GM18870 (cell line): ENCODE measurements around the gene TTC13.

Experiments used
- ATAC-seq: cut with Tn5 transposase; IDR thresholded peaks from one replicate; pipeline ENCODE4 v1.9.1; 2021; ENCODE audit warnings: moderate library complexity; ENCODE audit not compliant: unreplicated experiment

TTC13 gene

GRCh38 chr1:230875370-230875769 lies 103.3 kb downstream of the TTC13 start:
- no peak for ATAC-seq

- no peak for ATAC-seq
These were observed 107.7 kb downstream of the TTC13 start for GRCh38 chr1:230870916-230871315.

DNA sequence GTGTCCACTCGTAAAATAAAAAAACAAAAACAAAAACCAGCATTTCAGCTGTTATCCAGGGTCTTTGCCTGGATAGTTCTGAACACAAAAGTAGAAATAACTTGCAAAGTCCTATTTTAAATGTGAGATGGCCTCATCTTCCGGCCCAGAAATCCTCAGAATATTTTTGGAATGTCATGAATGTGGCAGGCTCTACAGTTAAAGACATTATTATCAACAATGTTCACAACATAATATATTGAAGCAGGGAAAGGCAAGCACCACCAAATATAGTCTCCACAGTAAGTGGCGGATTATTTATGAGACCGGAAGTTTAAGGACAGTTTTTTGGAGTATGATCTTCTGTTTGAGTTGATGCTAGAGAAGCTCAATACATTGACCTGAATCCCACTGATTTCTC lies 109.2 kb downstream of the TTC13 start:
- no peak for ATAC-seq

GRCh38 chr1:230868736-230869385 lies 109.8 kb downstream of the TTC13 start:
- ATAC-seq = no peak

- no peak for ATAC-seq
These were observed 110.5 kb downstream of the TTC13 start, which contains the start of gene C1orf198 for GRCh38 chr1:230867903-230868735. Gene C1orf198 (minus strand): TSS chr1:230868521. CDS start chr1:230868512, 9 bp downstream.

DNA sequence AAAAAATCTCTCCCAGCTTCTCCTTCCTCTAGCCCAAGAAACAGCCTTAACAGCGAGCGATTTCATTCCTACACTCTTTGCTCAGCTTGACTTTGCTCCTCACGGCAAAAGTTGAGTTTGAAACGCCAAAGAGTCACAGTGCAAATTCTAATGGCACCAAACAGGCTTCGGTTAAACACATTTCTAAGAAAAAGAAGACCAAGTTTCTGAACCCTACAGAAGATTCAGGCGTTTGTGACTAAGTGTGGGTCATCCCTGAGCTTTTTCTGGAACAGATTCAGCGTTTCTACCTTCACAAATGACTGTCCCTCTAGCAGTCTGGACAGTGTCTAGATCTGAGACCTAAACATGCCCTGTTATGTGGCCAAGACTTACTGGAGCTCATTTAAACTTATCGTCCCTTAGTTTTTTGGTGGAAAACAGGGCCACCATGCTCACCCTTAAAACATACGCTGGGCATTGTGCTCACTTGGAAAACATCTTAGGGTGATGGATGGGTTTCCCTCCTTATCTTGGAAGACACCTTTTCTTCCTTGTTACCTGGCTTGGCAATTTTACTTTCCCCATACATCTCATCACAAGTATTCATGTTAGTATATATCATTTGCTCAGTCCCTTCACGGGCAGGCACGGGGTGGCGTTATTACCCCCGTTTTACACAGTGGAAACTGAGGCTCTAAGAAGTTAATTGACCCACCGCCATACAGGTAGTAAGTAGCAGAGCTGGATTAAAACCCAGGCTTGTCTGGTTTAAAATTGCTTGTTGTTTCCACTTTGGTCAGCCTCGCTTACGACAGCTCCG lies 111.4 kb downstream of the TTC13 start:
- no peak for ATAC-seq

DNA sequence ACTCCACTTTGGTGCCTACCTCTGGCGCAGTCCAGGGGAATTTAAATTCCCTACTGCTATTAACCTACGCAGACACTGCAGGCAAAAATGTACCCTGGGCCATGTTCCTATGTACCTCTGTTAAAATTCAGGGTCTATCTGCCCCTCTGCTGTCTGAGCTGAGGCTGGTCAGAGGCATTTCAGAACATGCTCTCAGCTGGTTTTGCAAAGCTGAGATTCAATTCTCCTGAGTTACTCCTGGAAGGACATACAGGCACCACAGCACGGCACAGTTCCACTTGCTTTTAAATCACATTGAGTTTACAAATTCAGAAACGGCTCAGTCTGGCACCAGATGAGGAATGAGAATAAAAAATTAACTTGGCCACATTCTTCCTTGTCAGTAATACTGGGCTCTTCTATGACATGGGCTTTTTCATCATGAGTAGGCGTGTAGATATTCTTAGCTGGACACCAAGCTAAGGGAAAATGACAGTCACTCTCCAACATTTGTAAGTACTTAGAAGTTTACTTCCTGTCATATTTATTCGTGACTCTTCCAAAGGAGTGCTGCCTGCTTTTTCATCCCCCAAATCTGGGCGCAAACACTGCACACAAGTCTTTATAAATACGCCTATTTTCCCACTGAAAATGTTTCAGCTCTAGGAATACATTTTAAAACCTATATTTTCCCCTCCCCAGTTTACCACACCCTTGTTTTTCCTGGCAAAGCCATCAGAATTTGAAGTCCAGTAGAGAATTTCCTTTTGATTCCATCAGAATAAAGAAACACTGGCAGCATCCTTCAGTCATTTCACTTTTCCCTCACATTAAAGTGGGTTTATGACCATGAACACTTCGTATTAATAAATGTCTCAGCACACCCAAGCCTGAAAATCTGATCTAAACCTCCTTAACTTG lies 112.2 kb downstream of the TTC13 start:
- ATAC-seq = no peak

DNA sequence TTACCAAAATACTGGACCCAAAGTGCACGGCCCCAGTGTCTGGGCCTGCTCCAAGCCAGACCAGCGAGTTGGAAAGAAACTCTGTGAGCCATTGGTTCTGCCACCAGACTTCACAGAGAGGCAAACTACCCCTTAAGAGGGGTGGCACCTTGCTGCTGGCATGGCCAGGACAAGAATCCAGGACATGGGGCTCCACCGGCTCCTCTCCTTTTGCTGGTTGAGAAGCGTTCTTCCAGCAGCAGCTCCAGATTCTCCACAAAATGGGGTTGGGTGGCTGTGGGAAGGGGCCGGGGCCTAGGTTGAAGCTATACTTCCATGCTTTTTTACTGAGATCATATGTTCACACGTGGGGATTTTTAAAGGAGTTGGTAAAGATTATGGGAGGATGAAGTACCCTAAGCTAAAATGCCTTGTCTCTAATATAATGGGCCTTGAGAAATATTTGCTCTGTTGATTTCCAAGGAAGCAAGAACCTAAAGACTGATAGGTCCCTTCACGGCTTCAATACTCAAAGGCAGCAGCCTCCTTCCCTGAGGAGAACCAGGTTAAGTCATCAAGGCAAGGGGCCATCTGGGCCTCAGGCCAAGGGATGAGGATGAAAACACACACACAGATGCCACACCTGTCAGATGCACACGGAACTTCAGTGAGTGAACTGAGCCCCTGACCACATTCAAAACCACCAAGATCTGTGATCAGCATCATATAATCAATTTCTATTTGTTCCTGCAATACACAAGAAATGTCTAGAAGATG lies 113.4 kb downstream of the TTC13 start:
- no peak for ATAC-seq

DNA sequence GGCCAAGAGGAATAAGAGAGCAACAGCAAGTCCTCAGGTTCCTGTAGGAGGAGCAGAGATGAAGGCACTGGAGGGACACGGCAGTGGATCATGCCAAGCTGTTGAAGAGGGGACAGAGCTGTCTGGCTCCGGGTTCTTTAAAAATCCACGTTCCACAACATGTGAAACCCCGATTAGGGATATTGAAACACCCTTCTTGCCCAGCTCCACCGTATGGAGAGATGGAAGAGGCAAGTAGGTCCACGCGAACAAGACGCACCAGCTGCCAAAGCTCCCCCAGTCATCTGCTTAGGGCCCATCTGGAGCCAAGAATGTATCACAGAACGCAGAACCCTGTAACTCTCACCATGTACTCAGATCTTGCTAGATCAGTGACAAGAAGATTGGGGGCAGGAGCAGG lies 114.2 kb downstream of the TTC13 start:
- ATAC-seq = no peak

GRCh38 chr1:230863449-230863848 lies 115.2 kb downstream of the TTC13 start:
- ATAC-seq = no peak

GRCh38 chr1:230861970-230862595 lies 116.6 kb downstream of the TTC13 start:
- ATAC-seq = no peak

DNA sequence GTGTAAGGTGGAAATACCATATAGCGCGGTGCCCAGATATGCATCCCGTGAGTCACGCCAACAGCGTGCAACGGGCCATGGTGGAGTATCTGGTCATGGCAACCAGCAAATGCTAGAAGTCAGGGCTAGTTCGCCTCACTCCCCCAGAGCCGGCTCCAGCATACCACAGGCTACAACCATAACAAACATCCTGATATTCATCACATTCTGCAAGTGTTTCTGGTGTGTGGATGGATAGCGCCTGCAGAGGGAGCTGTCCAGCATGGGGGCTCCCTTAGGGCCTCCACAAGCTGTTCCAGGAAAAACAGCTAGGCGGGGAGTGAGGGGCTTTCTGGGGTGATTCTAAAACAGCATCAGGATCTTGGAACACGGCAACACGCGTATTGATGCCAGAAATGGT lies 117.2 kb downstream of the TTC13 start:
- ATAC-seq = no peak

DNA sequence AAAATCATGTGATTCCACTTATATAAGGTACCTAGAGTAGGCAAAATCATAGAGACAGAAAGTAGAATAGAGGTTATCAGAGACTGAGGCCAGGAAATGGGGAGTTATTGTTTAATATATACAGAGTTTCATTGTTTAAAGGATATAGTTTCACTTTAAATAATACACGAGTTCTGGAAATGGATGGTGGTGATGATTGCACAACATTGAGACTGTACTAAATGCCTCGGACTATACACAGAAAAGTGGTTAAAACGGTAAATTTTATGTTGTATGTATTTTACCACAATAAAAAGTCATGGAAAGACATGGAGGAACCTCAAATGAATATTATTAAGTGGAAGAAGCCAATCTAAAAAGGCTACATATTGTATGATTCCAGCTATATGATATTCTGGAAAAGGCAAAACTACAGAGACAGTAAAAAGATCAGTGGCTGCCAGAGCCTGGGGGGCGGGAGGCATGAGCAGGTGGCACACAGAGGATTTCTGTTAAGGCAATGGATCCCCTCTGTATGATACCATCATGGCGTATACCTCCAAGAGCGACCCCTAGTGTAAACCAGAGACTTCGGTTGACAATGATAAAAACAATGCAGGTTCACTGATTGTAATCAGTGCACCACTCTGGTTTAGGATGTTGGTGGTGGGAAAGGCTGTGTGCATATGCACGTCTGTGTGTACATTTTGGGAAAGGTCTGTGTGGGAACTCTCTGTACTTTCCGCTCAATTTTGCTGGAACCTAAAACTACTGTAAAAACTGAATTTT lies 117.9 kb downstream of the TTC13 start:
- ATAC-seq = no peak

DNA sequence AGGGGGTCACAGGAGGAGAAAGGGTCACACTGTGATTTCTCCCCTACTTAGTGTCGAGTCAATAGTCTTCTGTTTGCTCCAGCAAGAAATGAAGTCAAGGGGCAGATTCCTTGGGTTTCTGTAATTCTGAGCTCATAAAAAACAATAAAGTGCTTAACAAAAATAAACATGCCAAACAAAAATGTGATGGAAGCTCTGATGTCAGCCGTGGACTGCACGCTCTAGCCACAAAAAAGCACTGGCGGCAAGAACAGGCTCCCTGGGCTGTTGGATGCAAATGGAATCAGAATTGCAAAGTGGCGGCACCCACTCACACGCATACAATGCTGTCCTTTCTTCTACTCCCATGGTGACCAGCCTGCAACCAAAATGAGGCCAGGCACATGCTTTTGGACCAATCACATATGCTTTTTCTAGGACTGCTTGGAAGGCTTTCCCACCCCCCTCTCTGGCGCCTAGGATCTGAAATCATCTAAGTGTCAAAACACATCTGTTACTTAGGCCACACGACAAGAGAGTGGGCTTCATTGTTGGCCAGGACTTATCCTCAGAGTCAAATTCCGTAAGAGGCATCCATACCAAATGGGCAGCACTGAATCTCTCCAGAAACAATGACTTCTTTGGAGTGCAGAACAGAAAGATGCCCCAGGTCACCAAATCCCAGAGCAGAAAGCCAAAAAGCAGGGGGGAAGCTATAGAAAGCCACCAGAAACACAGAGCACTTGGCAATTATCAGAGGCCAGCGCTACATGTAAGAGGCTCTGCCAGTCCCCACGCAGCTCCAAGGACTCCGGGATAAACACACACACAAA lies 119.5 kb downstream of the TTC13 start:
- no peak for ATAC-seq

DNA sequence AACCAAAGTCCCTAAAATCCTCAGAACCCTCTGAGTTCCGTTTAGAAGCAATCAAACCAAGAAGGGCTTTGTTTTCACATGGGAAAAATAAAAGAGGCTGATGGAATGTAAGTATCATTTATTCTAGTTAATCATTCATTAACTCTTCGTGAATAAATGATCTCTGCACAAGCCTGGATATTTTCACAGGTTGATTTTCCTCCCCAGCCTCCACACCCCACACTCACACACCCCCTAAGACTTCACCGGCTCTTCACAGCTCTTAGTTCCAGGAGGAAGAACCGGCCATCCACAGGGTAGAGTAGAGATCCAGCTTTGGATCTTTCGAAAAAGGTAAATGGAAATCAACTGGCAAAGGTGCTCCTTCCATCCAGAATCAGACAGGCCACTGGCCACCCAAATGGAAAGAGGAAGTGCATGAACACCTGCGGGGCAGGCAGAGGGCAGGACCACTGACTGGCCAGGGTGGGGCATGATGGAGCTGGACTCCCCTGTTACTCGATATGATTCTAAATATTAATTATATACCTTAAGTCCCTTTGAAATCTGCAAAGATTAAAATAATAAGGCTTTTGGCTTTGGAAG lies 120.3 kb downstream of the TTC13 start:
- no peak for ATAC-seq

GRCh38 chr1:230857822-230858221 lies 120.8 kb downstream of the TTC13 start:
- ATAC-seq = no peak

GRCh38 chr1:230857077-230857476 lies 121.6 kb downstream of the TTC13 start:
- ATAC-seq = no peak
